Natural killer cell (primary cell): ENCODE results near the gene BCL7A. TPM values are rescaled to one million over a fixed set of nuclear protein-coding genes. Genes with fewer than 3 reads are reported as not detected.

ENCODE experiments used
- ATAC-seq, 3 donors: fragments of 150-1000 bp in 2 of 3; fragments of 200-7000 bp in 1 of 3; cut with Tn5 transposase; 1 replicate in 1 of 3; 2 replicates in 2 of 3; pipeline ENCODE4 v1.10.0; 2021; ENCODE audit warnings: mild to moderate bottlenecking in 2 of 3, moderate library complexity in 2 of 3
- DNase-seq, 2 donors: peaks; one replicate each; pipeline versions ENCODE4 v3.0.0 to v3.0.0-alpha.2; 2013 to 2021; ENCODE audit warnings: mixed read lengths in 1 of 2
- H3K27ac ChIP-seq: one replicate; pipeline ENCODE4 v1.5.1; 2013; ENCODE audit warnings: mild to moderate bottlenecking, low read length
- H3K27me3 ChIP-seq: one replicate; pipeline ENCODE4 v1.6.1; 2013; ENCODE audit warnings: low read length; ENCODE audit not compliant: control insufficient read depth, insufficient read depth
- H3K36me3 ChIP-seq: one replicate; pipeline ENCODE4 v1.6.1; 2013; ENCODE audit warnings: low read length; ENCODE audit not compliant: control insufficient read depth, insufficient read depth
- H3K4me1 ChIP-seq: one replicate; pipeline ENCODE4 v1.6.1; 2013; ENCODE audit warnings: low read length; ENCODE audit not compliant: control insufficient read depth, insufficient read depth
- H3K4me3 ChIP-seq: one replicate; pipeline ENCODE4 v1.5.1; 2013; ENCODE audit warnings: low read length
- H3K9me3 ChIP-seq: one replicate; pipeline ENCODE4 v1.6.1; 2013; ENCODE audit warnings: low read length; ENCODE audit not compliant: control insufficient read depth, insufficient read depth
- H3K27ac Mint-ChIP-seq, 2 donors: one replicate each; pipeline ENCODE4 v1.8.0; 2022; ENCODE audit warnings: mild to moderate bottlenecking in 2 of 2, mixed read lengths in 2 of 2, moderate library complexity in 1 of 2
- H3K27me3 Mint-ChIP-seq, 2 donors: one replicate each; pipeline ENCODE4 v1.8.0; 2022; ENCODE audit warnings: low read depth in 2 of 2, mixed read lengths in 2 of 2
- H3K36me3 Mint-ChIP-seq: one replicate; pipeline ENCODE4 v1.8.0; 2022; ENCODE audit warnings: mixed read lengths
- H3K4me1 Mint-ChIP-seq, 2 donors: one replicate each; pipeline ENCODE4 v1.8.0; 2022; ENCODE audit warnings: mixed read lengths in 2 of 2
- H3K4me3 Mint-ChIP-seq: one replicate; pipeline ENCODE4 v1.8.0; 2022; ENCODE audit warnings: mild to moderate bottlenecking, moderate library complexity, mixed read lengths
- H3K9me3 Mint-ChIP-seq, 2 donors: one replicate each; pipeline ENCODE4 v1.8.0; 2022; ENCODE audit warnings: mixed read lengths in 2 of 2
- WGBS: methylation state at CpG from one replicate; pipeline ENCODE4 v1.1.7; 2013; ENCODE audit warnings: missing lambda C conversion rate; ENCODE audit not compliant: insufficient coverage; 5-methylcytosine and 5-hydroxymethylcytosine counted together
- intact Hi-C: fragments of 100-400 bp; cut with micrococcal nuclease; formaldehyde crosslinking; loops from one replicate; pipeline ENCODE4 v1.14.2; 2022
- total RNA-seq, 4 donors: library from RNA; stranded (reverse); fragments of 120-200 nt in 1 of 4; gene quantifications; one replicate each; pipeline versions ENCODE4 v1.2.3 to v1.2.4, GENCODE V29; 2013 to 2022
- TF ChIP-seq, protein P1 (sequence below): fragments of 200-600 bp; IDR thresholded peaks from one replicate; pipeline ENCODE4 v1.8.0; 2022; ENCODE audit warnings: antibody characterized with exemption

The BCL7A gene
- total RNA-seq, 3 donors from 2014 or later (not counting 1 experiment from before 2014, with no cell fraction given), result 0.85 to 1.1 (median 0.96) TPM

DNA sequence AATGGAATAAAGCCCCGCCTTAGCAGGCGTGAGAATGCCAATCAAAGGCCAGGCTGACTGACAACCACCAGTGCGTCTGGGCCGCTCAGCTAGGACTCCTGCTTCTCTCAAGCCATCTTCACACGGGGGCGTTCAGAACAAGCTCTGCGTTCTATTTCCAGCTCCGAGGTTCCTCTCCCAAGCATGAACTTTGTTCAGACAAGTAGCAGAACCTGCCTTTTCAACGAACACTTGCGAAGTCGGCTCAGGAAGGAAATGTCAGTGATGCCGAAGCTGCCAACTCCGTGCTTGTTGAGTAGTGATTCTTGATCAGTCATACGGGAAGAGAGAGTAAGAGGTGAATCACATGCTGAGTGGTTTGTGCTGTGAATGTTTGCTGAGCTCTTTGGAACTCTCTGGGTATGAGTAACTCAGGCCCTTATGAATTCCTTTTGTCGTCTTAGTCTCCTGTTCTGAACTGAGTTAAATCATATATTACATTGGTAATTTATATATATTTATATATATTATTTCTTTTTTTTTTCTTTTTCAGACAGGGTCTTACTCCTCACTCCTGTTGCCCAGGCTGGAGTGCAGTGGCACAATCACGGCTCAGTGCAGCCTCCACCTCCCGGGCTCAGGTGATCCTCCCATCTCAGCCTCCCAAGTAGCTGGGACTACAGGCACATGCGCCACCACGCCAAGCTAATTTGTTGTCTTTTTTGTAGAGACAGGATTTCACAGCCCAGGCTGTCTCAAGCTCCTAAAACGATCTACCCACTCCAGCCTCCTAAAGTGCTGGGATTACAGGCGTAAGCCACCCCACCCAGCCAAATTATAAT lies 29.4 kb upstream of the BCL7A start:
- intact Hi-C loops, result no loop called here
- peaks cover 4% of the 10 kb centered on the region for H3K4me1 ChIP-seq
- TF ChIP-seq, protein P1, sequence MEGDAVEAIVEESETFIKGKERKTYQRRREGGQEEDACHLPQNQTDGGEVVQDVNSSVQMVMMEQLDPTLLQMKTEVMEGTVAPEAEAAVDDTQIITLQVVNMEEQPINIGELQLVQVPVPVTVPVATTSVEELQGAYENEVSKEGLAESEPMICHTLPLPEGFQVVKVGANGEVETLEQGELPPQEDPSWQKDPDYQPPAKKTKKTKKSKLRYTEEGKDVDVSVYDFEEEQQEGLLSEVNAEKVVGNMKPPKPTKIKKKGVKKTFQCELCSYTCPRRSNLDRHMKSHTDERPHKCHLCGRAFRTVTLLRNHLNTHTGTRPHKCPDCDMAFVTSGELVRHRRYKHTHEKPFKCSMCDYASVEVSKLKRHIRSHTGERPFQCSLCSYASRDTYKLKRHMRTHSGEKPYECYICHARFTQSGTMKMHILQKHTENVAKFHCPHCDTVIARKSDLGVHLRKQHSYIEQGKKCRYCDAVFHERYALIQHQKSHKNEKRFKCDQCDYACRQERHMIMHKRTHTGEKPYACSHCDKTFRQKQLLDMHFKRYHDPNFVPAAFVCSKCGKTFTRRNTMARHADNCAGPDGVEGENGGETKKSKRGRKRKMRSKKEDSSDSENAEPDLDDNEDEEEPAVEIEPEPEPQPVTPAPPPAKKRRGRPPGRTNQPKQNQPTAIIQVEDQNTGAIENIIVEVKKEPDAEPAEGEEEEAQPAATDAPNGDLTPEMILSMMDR, result no peak
- WGBS, result 32% methylated on average over 19 of the region's 21 CpGs
- DNase-seq, result peak in 1 of 2 donors; percentile 51
- peak overlapping the region; percentile 14 for H3K27ac ChIP-seq
- Mint-ChIP-seq H3K9me3 (no peaks in the 10 kb centered on the region), H3K27ac (no peak overlapping the region), H3K4me3 (no peak overlapping the region), H3K27me3 (peaks cover 0 to 5% of the 10 kb centered on the region in 2 donors), H3K4me1 (no peaks in the 10 kb centered on the region), H3K36me3 (no peaks in the 10 kb centered on the region)
- no peak overlapping the region for H3K4me3 ChIP-seq
- H3K9me3 ChIP-seq, result no peaks in the 10 kb centered on the region
- no peaks in the 10 kb centered on the region for H3K36me3 ChIP-seq
- H3K27me3 ChIP-seq, result no peaks in the 10 kb centered on the region
- peak; percentile 34 to 45 (median 37) for ATAC-seq

DNA sequence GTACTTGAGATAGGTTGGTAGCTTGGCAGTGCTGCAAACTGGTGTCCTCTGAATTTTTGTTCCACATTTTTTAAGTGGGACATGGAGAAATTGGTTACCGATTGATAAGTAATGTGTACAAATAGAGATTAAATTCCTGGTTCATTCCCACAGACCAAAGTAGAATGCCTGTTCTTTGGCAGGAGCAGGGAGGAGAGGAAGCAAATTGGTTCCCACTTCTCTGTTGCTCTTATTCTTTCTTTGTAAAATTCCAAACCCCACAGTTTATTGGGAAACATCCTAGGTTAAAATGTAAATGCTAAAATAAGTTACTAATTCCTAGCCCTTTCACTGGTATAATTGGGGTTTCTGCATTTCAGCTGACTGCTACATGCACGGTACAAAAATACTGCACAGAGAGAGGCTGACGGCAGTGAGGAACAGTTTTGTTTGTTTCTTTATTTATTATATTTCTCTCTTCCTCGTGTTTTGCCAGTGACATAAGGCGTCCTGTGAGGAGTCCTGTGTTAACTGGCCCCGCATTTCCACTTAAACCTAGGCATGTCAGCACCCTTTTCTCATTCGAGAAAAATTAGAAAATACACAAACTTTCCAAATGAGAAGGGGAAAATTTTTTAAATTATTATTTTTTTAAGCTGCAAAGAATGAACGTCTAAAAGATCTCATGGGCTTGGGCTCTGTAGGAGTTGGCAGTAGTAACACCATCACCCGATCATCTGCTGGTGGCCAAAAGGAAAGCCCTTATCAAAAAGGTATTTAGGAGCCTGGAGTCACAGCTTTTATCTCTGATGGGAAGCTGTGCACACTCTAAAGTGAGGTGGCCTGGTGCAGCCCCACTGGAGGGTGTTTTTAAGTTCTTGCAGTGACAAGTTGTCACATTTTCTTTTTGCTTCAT lies 25.4 kb upstream of the BCL7A start:
- Histone ChIP-seq H3K9me3 (no peaks in the 10 kb centered on the region), H3K27me3 (no peaks in the 10 kb centered on the region), H3K4me1 (peaks cover 4% of the 10 kb centered on the region), H3K36me3 (no peaks in the 10 kb centered on the region), H3K27ac (no peak overlapping the region), H3K4me3 (no peak overlapping the region)
- TF ChIP-seq, protein P1, result no peak
- DNase-seq, result no peak
- no peak for ATAC-seq
- no peaks in the 10 kb centered on the region for H3K4me1 Mint-ChIP-seq
- no peaks in the 10 kb centered on the region for H3K9me3 Mint-ChIP-seq
- intact Hi-C loops, result no loop called here
- H3K27ac Mint-ChIP-seq, result no peak overlapping the region
- no peak overlapping the region for H3K4me3 Mint-ChIP-seq
- peaks cover 0 to 5% of the 10 kb centered on the region in 2 donors for H3K27me3 Mint-ChIP-seq
- no peaks in the 10 kb centered on the region for H3K36me3 Mint-ChIP-seq
- 88% methylated on average over 6 of the region's 9 CpGs for WGBS

DNA sequence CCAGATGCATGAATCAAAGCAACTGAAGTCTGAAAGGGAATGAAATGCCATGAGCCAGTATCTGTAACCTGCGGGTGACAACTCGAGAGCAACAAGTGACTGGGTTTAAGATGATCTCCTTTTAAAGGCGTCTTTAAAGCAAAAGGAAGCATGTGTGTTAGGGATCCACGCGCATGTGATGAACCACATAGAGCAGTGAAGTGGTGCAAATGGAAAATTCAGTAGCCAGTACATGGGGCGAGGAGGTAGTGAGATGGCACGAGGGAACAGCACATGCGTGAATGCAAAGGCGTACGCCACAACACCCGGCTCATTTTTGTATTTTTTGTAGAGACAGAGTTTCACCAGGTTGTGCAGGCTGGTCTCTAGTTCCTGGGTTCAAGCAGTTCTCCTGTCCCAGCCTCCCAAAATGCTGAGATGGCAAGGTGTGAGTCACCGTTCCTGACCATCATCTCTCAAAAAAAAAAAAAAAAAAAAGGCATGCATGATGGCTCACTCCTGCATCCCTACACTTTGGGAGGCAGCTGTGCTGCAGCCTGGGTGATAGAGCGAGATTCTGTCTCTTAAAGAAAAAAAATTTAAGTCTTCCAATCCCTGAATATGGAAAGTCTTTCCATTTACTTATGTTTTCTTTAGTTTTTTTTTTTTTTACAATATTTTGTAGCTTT lies 24.6 kb upstream of the BCL7A start:
- no peak overlapping the region for H3K27ac ChIP-seq
- H3K4me1 ChIP-seq, result peaks cover 4% of the 10 kb centered on the region
- Mint-ChIP-seq H3K4me3 (no peak overlapping the region), H3K4me1 (no peaks in the 10 kb centered on the region), H3K36me3 (no peaks in the 10 kb centered on the region), H3K9me3 (no peaks in the 10 kb centered on the region), H3K27me3 (peaks cover 0 to 5% of the 10 kb centered on the region in 2 donors), H3K27ac (no peak overlapping the region)
- DNase-seq, result no peak
- WGBS, result 59% methylated on average over 12 of the region's 13 CpGs
- no peaks in the 10 kb centered on the region for H3K9me3 ChIP-seq
- ATAC-seq, result no peak
- no peak overlapping the region for H3K4me3 ChIP-seq
- no peaks in the 10 kb centered on the region for H3K36me3 ChIP-seq
- H3K27me3 ChIP-seq, result no peaks in the 10 kb centered on the region
- TF ChIP-seq, protein P1, result no peak
- intact Hi-C loops, result no loop called here
